Measurements from ENCODE around the gene APOOL. TPM values are rescaled to one million over a fixed set of nuclear protein-coding genes. Genes with fewer than 3 reads are reported as not detected.
"Not testable (repeated sequence)": the region's sequence is repeated elsewhere in the genome, so short reads cannot be mapped to it uniquely, and the experiment has no call there.

Gene APOOL
- total RNA-seq, 1 donor from 2014 or later = 49.5 TPM

- H3K9me3 ChIP-seq (replicated peaks) = no peaks in the 10 kb centered on the region
- H3K4me1 ChIP-seq = peaks cover 9% of the 10 kb centered on the region
- H3K27ac ChIP-seq (replicated peaks) = no peak overlapping the region
- no peak for DNase-seq
- H3K27me3 ChIP-seq (ENCODE audit: low read depth) = no peaks in the 10 kb centered on the region
- peaks cover under 1% of the 10 kb centered on the region for H3K36me3 ChIP-seq
- no peak overlapping the region for H3K4me3 ChIP-seq
- no peak for TF ChIP-seq CTCF (IDR thresholded peaks at IDR 0.05; ENCODE audit: borderline replicate concordance)
- intact Hi-C loops (cut with micrococcal nuclease) = no loop called here
These were observed 48.0 kb downstream of the APOOL start for GRCh38 chrX:85051627-85052026.

- Histone ChIP-seq H3K9me3 (replicated peaks) (no peaks in the 10 kb centered on the region), H3K27me3 (ENCODE audit: low read depth) (no peaks in the 10 kb centered on the region), H3K27ac (replicated peaks) (no peak overlapping the region), H3K36me3 (peaks cover 4% of the 10 kb centered on the region), H3K4me1 (peaks cover 9% of the 10 kb centered on the region), H3K4me3 (no peak overlapping the region)
- TF ChIP-seq CTCF (IDR thresholded peaks at IDR 0.05; ENCODE audit: borderline replicate concordance) = no peak
- intact Hi-C loops (cut with micrococcal nuclease) = no loop called here
- DNase-seq = no peak
These were observed 48.5 kb downstream of the APOOL start for GRCh38 chrX:85052205-85052604.

GRCh38 chrX:85052636-85053343 lies 49.1 kb downstream of the APOOL start:
- Histone ChIP-seq H3K4me3 (no peak overlapping the region), H3K36me3 (peaks cover 4% of the 10 kb centered on the region), H3K27me3 (ENCODE audit: low read depth) (no peaks in the 10 kb centered on the region), H3K9me3 (replicated peaks) (no peaks in the 10 kb centered on the region), H3K27ac (replicated peaks) (no peak overlapping the region), H3K4me1 (peaks cover 9% of the 10 kb centered on the region)
- peak; percentile 43 for TF ChIP-seq CTCF (IDR thresholded peaks at IDR 0.05; ENCODE audit: borderline replicate concordance)
- intact Hi-C loops (cut with micrococcal nuclease) = no loop called here
- DNase-seq = no peak

GRCh38 chrX:85065512-85066198 lies 62.0 kb downstream of the APOOL start:
- Histone ChIP-seq H3K4me3 (no peak overlapping the region), H3K27me3 (ENCODE audit: low read depth) (no peaks in the 10 kb centered on the region), H3K36me3 (peaks cover 9% of the 10 kb centered on the region), H3K4me1 (no peaks in the 10 kb centered on the region), H3K9me3 (replicated peaks) (no peaks in the 10 kb centered on the region), H3K27ac (replicated peaks) (no peak overlapping the region)
- intact Hi-C loops (cut with micrococcal nuclease) = no loop called here
- no peak for DNase-seq
- no peak for TF ChIP-seq CTCF (IDR thresholded peaks at IDR 0.05; ENCODE audit: borderline replicate concordance)

- H3K27me3 ChIP-seq (ENCODE audit: low read depth); H3K36me3 ChIP-seq; DNase-seq; H3K4me1 ChIP-seq; H3K9me3 ChIP-seq (replicated peaks); H3K4me3 ChIP-seq; H3K27ac ChIP-seq (replicated peaks); intact Hi-C loops (cut with micrococcal nuclease): not testable (repeated sequence)
These were observed 73.6 kb downstream of the APOOL start for GRCh38 chrX:85077247-85077646.

- no peak overlapping the region for H3K27ac ChIP-seq (replicated peaks)
- no peaks in the 10 kb centered on the region for H3K4me1 ChIP-seq
- TF ChIP-seq CTCF (IDR thresholded peaks at IDR 0.05; ENCODE audit: borderline replicate concordance) = peak; percentile 76
- no peak for DNase-seq
- H3K4me3 ChIP-seq = no peak overlapping the region
- no peaks in the 10 kb centered on the region for H3K9me3 ChIP-seq (replicated peaks)
- H3K36me3 ChIP-seq = peaks cover 4% of the 10 kb centered on the region
- H3K27me3 ChIP-seq (ENCODE audit: low read depth) = no peaks in the 10 kb centered on the region
- intact Hi-C loops (cut with micrococcal nuclease) = no loop called here
These were observed 81.2 kb downstream of the APOOL start for GRCh38 chrX:85084770-85085393.

Measured in left ventricle myocardium inferior (tissue), 1 donor.